HCT116 (cell line): ENCODE results near the gene DNAJC5. TPM values are rescaled to one million over a fixed set of nuclear protein-coding genes. Genes with fewer than 3 reads are reported as not detected.
A peak's percentile ranks its signal among the peaks of the same experiment; 100 is the strongest.

Source experiments
- ATAC-seq: fragments of 200-7000 bp; cut with Tn5 transposase; 2 replicates; pipeline ENCODE4 v1.9.1; 2020; ENCODE audit warnings: mild to moderate bottlenecking, moderate library complexity
- BruUV-seq: library from RNA; stranded (reverse); fragments of 400-500 nt; replicated peaks from 2 replicates; lab custom pipeline; 2021; lab: Mats Ljungman, UMichigan
- CTCF ChIA-PET: fragments of 300-600 bp; sonication (Branson Sonifier 250); formaldehyde crosslinking; loops from one replicate; lab custom pipeline; 2021; ENCODE audit warnings: antibody characterized with exemption; lab: Charles Lee
- POLR2A ChIA-PET: fragments of 300-600, 350-600 bp; sonication (Branson Sonifier 250); formaldehyde crosslinking; loops from one replicate; lab custom pipeline; 2021; ENCODE audit warnings: antibody characterized with exemption; lab: Charles Lee
- RAD21 ChIA-PET, 2 experiments: fragments of 300-600 bp; sonication (Branson Sonifier 250); formaldehyde crosslinking; loops; one replicate each; lab custom pipeline; 2023; ENCODE audit warnings: low total read pairs in 2 of 2; ENCODE audit not compliant: uncharacterized antibody in 2 of 2, unreplicated experiment in 2 of 2, low non-redundant PET in 1 of 2; lab: Charles Lee
- DNase-seq: peaks from one replicate; pipeline ENCODE4 v3.0.0-alpha.2; 2010; ENCODE audit warnings: low read depth, low spot score
- H2AFZ ChIP-seq: fragments of 200-600 bp; shearing (Covaris generic), sonication (generic); 2 replicates; pipeline ENCODE4 v1.6.1; 2017; ENCODE audit warnings: low read depth, mixed run types, mixed read lengths, antibody characterized with exemption, low read length; ENCODE audit not compliant: poor library complexity, severe bottlenecking
- H3K27ac ChIP-seq: 2 replicates; pipeline ENCODE4 v1.5.1; 2012; ENCODE audit warnings: low read depth, low read length
- H3K27me3 ChIP-seq: fragments of 200-600 bp; sonication (generic); 2 replicates; pipeline ENCODE4 v1.6.1; 2016; ENCODE audit warnings: mixed run types, low read length, mixed read lengths; ENCODE audit not compliant: insufficient read depth
- H3K36me3 ChIP-seq, 2 experiments: fragments of 200-500 bp in 1 of 2; fragments of 200-600 bp in 1 of 2; sonication (Bioruptor generic) in 1 of 2; sonication (generic) in 1 of 2; 2 replicates each; pipeline versions ENCODE4 v1.5.1 to v1.6.1; 2014 to 2016; ENCODE audit warnings: low read length in 2 of 2, inconsistent platforms in 1 of 2, mixed read lengths in 1 of 2, mixed run types in 1 of 2; ENCODE audit not compliant: insufficient read depth in 2 of 2, control insufficient read depth in 1 of 2
- H3K4me1 ChIP-seq, 2 experiments: fragments of 200-600 bp in 1 of 2; sonication (generic) in 1 of 2; 2 replicates each; pipeline versions ENCODE4 v1.5.1 to v1.6.1; 2012 to 2017; ENCODE audit warnings: low read length in 2 of 2, inconsistent platforms in 1 of 2, mild to moderate bottlenecking in 1 of 2, mixed read lengths in 1 of 2, mixed run types in 1 of 2, moderate library complexity in 1 of 2; ENCODE audit not compliant: insufficient read depth in 2 of 2, control insufficient read depth in 1 of 2
- H3K4me2 ChIP-seq: fragments of 200-600 bp; sonication (generic); 2 replicates; pipeline ENCODE4 v1.6.1; 2017; ENCODE audit warnings: mixed run types, low read length, mixed read lengths
- H3K4me3 ChIP-seq, 2 experiments: fragments of 200-600 bp in 1 of 2; sonication (generic) in 1 of 2; replicated peaks in 1 of 2; 2 replicates each; pipeline ENCODE4 v1.5.1; 2011 to 2016; ENCODE audit warnings: low read length in 2 of 2, control low read depth in 1 of 2, low read depth in 1 of 2, mild to moderate bottlenecking in 1 of 2, mixed read lengths in 1 of 2, mixed run types in 1 of 2
- H3K79me2 ChIP-seq: fragments of 200-600 bp; sonication (generic); 2 replicates; pipeline ENCODE4 v1.6.1; 2017; ENCODE audit warnings: mild to moderate bottlenecking, mixed run types, low read length, moderate library complexity, mixed read lengths; ENCODE audit not compliant: insufficient read depth
- H3K9ac ChIP-seq: fragments of 200-600 bp; sonication (generic); 2 replicates; pipeline ENCODE4 v1.6.1; 2016; ENCODE audit warnings: low read length, mixed read lengths
- H3K9me2 ChIP-seq: fragments of 200-600 bp; sonication (generic), shearing (Covaris generic); 2 replicates; pipeline ENCODE4 v1.6.1; 2017; ENCODE audit warnings: mixed run types, mild to moderate bottlenecking, moderate library complexity; ENCODE audit not compliant: insufficient read depth
- H3K9me3 ChIP-seq, 2 experiments: fragments of 200-500 bp in 1 of 2; fragments of 200-600 bp in 1 of 2; sonication (Bioruptor generic) in 1 of 2; sonication (generic) in 1 of 2; 2 replicates each; pipeline ENCODE4 v1.6.1; 2014 to 2017; ENCODE audit warnings: low read length in 2 of 2, mixed read lengths in 2 of 2, inconsistent platforms in 1 of 2, low read depth in 1 of 2, mild to moderate bottlenecking in 1 of 2, mixed run types in 1 of 2, moderate library complexity in 1 of 2; ENCODE audit not compliant: control insufficient read depth in 1 of 2, insufficient read depth in 1 of 2
- H4K20me1 ChIP-seq: fragments of 200-600 bp; sonication (generic), shearing (Covaris generic); 2 replicates; pipeline ENCODE4 v1.6.1; 2017; ENCODE audit warnings: mixed run types, mild to moderate bottlenecking, moderate library complexity; ENCODE audit not compliant: insufficient read depth
- CBX3 ChIP-seq: IDR thresholded peaks from 2 replicates; pipeline ENCODE4 v1.6.1; 2012; ENCODE audit warnings: low read depth
- ELF1 ChIP-seq: IDR thresholded peaks from 2 replicates; pipeline ENCODE4 v1.6.1; 2012; ENCODE audit warnings: low read depth, borderline replicate concordance
- EZH2 ChIP-seq: fragments of 200-600 bp; sonication (generic); IDR thresholded peaks from 2 replicates; pipeline ENCODE4 v1.6.1; 2017; ENCODE audit warnings: antibody characterized with exemption, mixed run types
- EZH2phosphoT487 ChIP-seq: fragments of 200-600 bp; IDR thresholded peaks from 2 replicates; pipeline ENCODE4 v1.6.1; 2018; ENCODE audit warnings: antibody characterized with exemption, borderline replicate concordance
- MAX ChIP-seq: IDR thresholded peaks from 2 replicates; pipeline ENCODE4 v1.6.1; 2012
- POLR2A ChIP-seq: IDR thresholded peaks from 2 replicates; pipeline ENCODE4 v1.7.0; 2011; ENCODE audit warnings: borderline replicate concordance; ENCODE audit not compliant: insufficient read depth, insufficient read length; ENCODE audit errors: extremely low read depth
- RAD21 ChIP-seq: IDR thresholded peaks from 2 replicates; pipeline ENCODE4 v1.6.1; 2012; ENCODE audit warnings: low read depth, mild to moderate bottlenecking
- REST ChIP-seq: IDR thresholded peaks from 2 replicates; pipeline ENCODE4 v1.6.1; 2012; ENCODE audit warnings: low read depth
- SIN3A ChIP-seq: IDR thresholded peaks from 2 replicates; pipeline ENCODE4 v1.6.1; 2012; ENCODE audit warnings: low read depth
- TCF7L2 ChIP-seq: IDR thresholded peaks from 2 replicates; pipeline ENCODE4 v1.7.0; 2011; ENCODE audit warnings: borderline replicate concordance, inconsistent platforms; ENCODE audit not compliant: insufficient read depth, insufficient read length; ENCODE audit errors: extremely low read depth
- YY1 ChIP-seq: IDR thresholded peaks from 2 replicates; pipeline ENCODE4 v1.6.1; 2011; ENCODE audit warnings: low read length, low read depth, moderate library complexity, mild to moderate bottlenecking; ENCODE audit not compliant: insufficient replicate concordance; ENCODE audit errors: extremely low read depth
- ZBTB33 ChIP-seq: IDR thresholded peaks from 2 replicates; pipeline ENCODE4 v1.6.1; 2011; ENCODE audit warnings: mild to moderate bottlenecking, low read length, moderate library complexity; ENCODE audit not compliant: insufficient replicate concordance; ENCODE audit errors: extremely low read depth
- ZNF274 ChIP-seq: fragments of 200-500 bp; sonication (Bioruptor generic); IDR thresholded peaks from 2 replicates; pipeline ENCODE4 v1.6.1; 2014; ENCODE audit warnings: mild to moderate bottlenecking, low read depth, low read length, inconsistent platforms
- intact Hi-C: fragments of 100-400 bp; cut with micrococcal nuclease; formaldehyde crosslinking; loops from 2 replicates; pipeline ENCODE4 v1.10.0; 2022
- total RNA-seq: library from RNA; stranded (reverse); gene quantifications from one replicate; pipeline ENCODE4 v1.2.1, GENCODE V29; 2021; ENCODE audit not compliant: unreplicated experiment

DNAJC5 gene
- total RNA-seq, 1 experiment from 2014 or later = 38.3 TPM

- no peak for TF ChIP-seq REST
Measured at GRCh38 chr20:63952769-63953168, 57.8 kb downstream of the DNAJC5 start (continued).

- H3K4me1 ChIP-seq = peaks cover 23 to 69% of the 10 kb centered on the region in 2 experiments; a peak in 3 of 4 replicates
- H3K27ac ChIP-seq = peak overlapping the region; percentile 99; the same call in 1 of the 2 replicates
- DNase-seq (no peak), ATAC-seq (no peak)
- no peaks in the 10 kb centered on the region for H3K27me3 ChIP-seq
- H4K20me1 ChIP-seq = no peaks in the 10 kb centered on the region
- peak overlapping the region; percentile 96; the same call in 1 of the 2 replicates for H3K4me2 ChIP-seq
- no peak overlapping the region for H3K4me3 ChIP-seq
- no peak overlapping the region for H3K9ac ChIP-seq
- no TSS peak for BruUV-seq
- no peaks in the 10 kb centered on the region for H3K9me3 ChIP-seq
- H3K36me3 ChIP-seq = no peaks in the 10 kb centered on the region
- RAD21 ChIA-PET = no interaction called here
- no peak overlapping the region for H2AFZ ChIP-seq
- H3K79me2 ChIP-seq = peaks cover 72% of the 10 kb centered on the region
- intact Hi-C loops = no loop called here
- POLR2A ChIA-PET = no interaction called here
- H3K9me2 ChIP-seq = no peaks in the 10 kb centered on the region
- CTCF ChIA-PET = no interaction called here
- TF ChIP-seq CBX3 (no peak), POLR2A (no peak), SIN3A (no peak), ZBTB33 (no peak), ZNF274 (no peak), RAD21 (no peak), TCF7L2 (no peak), EZH2phosphoT487 (no peak), REST (no peak), MAX (no peak), ELF1 (no peak), EZH2 (no peak), YY1 (no peak)
Measured at GRCh38 chr20:63953764-63954429, 59.0 kb downstream of the DNAJC5 start.
